ENCODE measurements around the gene TMEM253. TPM values are rescaled to one million over a fixed set of nuclear protein-coding genes. Genes with fewer than 3 reads are reported as not detected.

Gene TMEM253
- total RNA-seq, 4 donors from 2014 or later: 0.94 TPM; not detected in 3

- H3K36me3 ChIP-seq: no peaks in the 10 kb centered on the region
- H3K4me3 ChIP-seq: no peak overlapping the region
- H3K27ac ChIP-seq: no peak overlapping the region
Observed at GRCh38 chr14:21101802-21102413, 1.0 kb downstream of the TMEM253 start.

GRCh38 chr14:21102521-21103410 lies 1.9 kb downstream of the TMEM253 start:
- Histone ChIP-seq H3K27me3 (no peaks in the 10 kb centered on the region), H3K4me3 (peak overlapping the region in 1 of 2 donors; percentile 77), H3K4me1 (peaks cover 7 to 71% (median 31%) of the 10 kb centered on the region in 3 donors), H3K36me3 (no peaks in the 10 kb centered on the region), H3K9me3 (no peaks in the 10 kb centered on the region), H3K27ac (peak overlapping the region in 3 of 4 donors; percentile 98 to 99 (median 99))
- ATAC-seq: no peak
- no peak for TF ChIP-seq EP300 (IDR thresholded peaks at IDR 0.05)
- no peak for TF ChIP-seq POLR2AphosphoS5 (IDR thresholded peaks at IDR 0.05)
- no peak for TF ChIP-seq CTCF (IDR thresholded peaks at IDR 0.05)
- TF ChIP-seq POLR2A (IDR thresholded peaks at IDR 0.05): no peak
- 0% methylated on average over 6 to 7 of the region's 9 CpGs for WGBS, 2 donors (ENCODE audit: low coverage in 1 of 2)

More at GRCh38 chr14:21101802-21102413, 1.0 kb downstream of the TMEM253 start:
- H3K27me3 ChIP-seq: no peaks in the 10 kb centered on the region
- ATAC-seq: no peak
- peaks cover 7 to 73% (median 31%) of the 10 kb centered on the region in 3 donors for H3K4me1 ChIP-seq
- TF ChIP-seq POLR2AphosphoS5 (IDR thresholded peaks at IDR 0.05) (no peak), CTCF (IDR thresholded peaks at IDR 0.05) (no peak), POLR2A (IDR thresholded peaks at IDR 0.05) (no peak)
- H3K9me3 ChIP-seq: no peaks in the 10 kb centered on the region
- 67 to 86% methylated on average over 1 to 2 of the region's 8 CpGs for WGBS, 2 donors (ENCODE audit: low coverage in 1 of 2)

- H3K4me3 ChIP-seq: peak overlapping the region; percentile 47 to 77
- ATAC-seq: no peak
- no peaks in the 10 kb centered on the region for H3K36me3 ChIP-seq
- H3K4me1 ChIP-seq: peaks cover 7 to 70% (median 31%) of the 10 kb centered on the region in 3 donors
- no peaks in the 10 kb centered on the region for H3K27me3 ChIP-seq
- TF ChIP-seq POLR2A (IDR thresholded peaks at IDR 0.05) (no peak), EP300 (IDR thresholded peaks at IDR 0.05) (no peak), POLR2AphosphoS5 (IDR thresholded peaks at IDR 0.05) (no peak), CTCF (IDR thresholded peaks at IDR 0.05) (peak in 1 of 4 experiments; percentile 71)
- 0 to 1% methylated on average over 2 to 9 of the region's 9 CpGs for WGBS, 2 donors (ENCODE audit: low coverage in 1 of 2)
- peak overlapping the region; percentile 79 to 99 (median 98) for H3K27ac ChIP-seq
- H3K9me3 ChIP-seq: no peaks in the 10 kb centered on the region
Observed at GRCh38 chr14:21103411-21103709, 2.5 kb downstream of the TMEM253 start.

- 0% methylated on average over 4 of the region's 62 CpGs; no CpG with 5 or more reads in 1 of the 2 donors for WGBS, 2 donors (ENCODE audit: low coverage in 1 of 2)
- peaks cover 7 to 69% (median 31%) of the 10 kb centered on the region in 3 donors for H3K4me1 ChIP-seq
- TF ChIP-seq EP300 (IDR thresholded peaks at IDR 0.05) (no peak), CTCF (IDR thresholded peaks at IDR 0.05) (peak in 3 of 4 experiments; percentile 69 to 95 (median 89)), POLR2A (IDR thresholded peaks at IDR 0.05) (peak; percentile 69 to 72), POLR2AphosphoS5 (IDR thresholded peaks at IDR 0.05) (peak; percentile 73)
Observed at GRCh38 chr14:21103710-21104447, 3.0 kb downstream of the TMEM253 start.

More at GRCh38 chr14:21103710-21104447, 3.0 kb downstream of the TMEM253 start:
- peak overlapping the region; percentile 79 to 99 (median 98) for H3K27ac ChIP-seq
- no peaks in the 10 kb centered on the region for H3K36me3 ChIP-seq
- no peaks in the 10 kb centered on the region for H3K27me3 ChIP-seq
- ATAC-seq: peak; percentile 96
- H3K4me3 ChIP-seq: peak overlapping the region; percentile 47 to 77
- H3K9me3 ChIP-seq: no peaks in the 10 kb centered on the region
